ENCODE results near the gene GRM1.

The GRM1 gene

GRCh38 chr6:146028851-146029572 is at the start of gene GRM1:
TSS of gene GRM1 (plus strand) at chr6:146029062. CDS start at chr6:146029518, 456 bp downstream.
- Histone ChIP-seq H3K27me3 (ENCODE audit: insufficient read depth, low read length) (peaks cover 12% of the 10 kb centered on the region), H3K9me3 (ENCODE audit: low read length) (no peaks in the 10 kb centered on the region), H3K4me3 (ENCODE audit: low read length) (peak within 1 kb of the TSS; percentile 34), H3K36me3 (ENCODE audit: insufficient read depth, low read length) (no peaks in the 10 kb centered on the region), H3K4me1 (ENCODE audit: insufficient read depth, low read length) (peaks cover 12% of the 10 kb centered on the region), H2AFZ (ENCODE audit: low read depth, low read length) (peak within 1 kb of the TSS; percentile 73)

GRCh38 chr6:146009338-146009737 is 19.5 kb upstream of the GRM1 start:
- no peaks in the 10 kb centered on the region for H3K4me1 ChIP-seq (ENCODE audit: insufficient read depth, low read length)
- H3K36me3 ChIP-seq (ENCODE audit: insufficient read depth, low read length): no peaks in the 10 kb centered on the region
- no peaks in the 10 kb centered on the region for H3K9me3 ChIP-seq (ENCODE audit: low read length)
- H3K4me3 ChIP-seq (ENCODE audit: low read length): no peak overlapping the region
- no peak overlapping the region for H2AFZ ChIP-seq (ENCODE audit: low read depth, low read length)
- H3K27me3 ChIP-seq (ENCODE audit: insufficient read depth, low read length): no peaks in the 10 kb centered on the region

GRCh38 chr6:146014233-146014632 is 14.6 kb upstream of the GRM1 start:
- H3K27me3 ChIP-seq (ENCODE audit: insufficient read depth, low read length): no peaks in the 10 kb centered on the region
- H2AFZ ChIP-seq (ENCODE audit: low read depth, low read length): no peak overlapping the region
- H3K4me1 ChIP-seq (ENCODE audit: insufficient read depth, low read length): no peaks in the 10 kb centered on the region
- no peak overlapping the region for H3K4me3 ChIP-seq (ENCODE audit: low read length)
- H3K9me3 ChIP-seq (ENCODE audit: low read length): no peaks in the 10 kb centered on the region
- no peaks in the 10 kb centered on the region for H3K36me3 ChIP-seq (ENCODE audit: insufficient read depth, low read length)

- Histone ChIP-seq H3K27me3 (ENCODE audit: insufficient read depth, low read length) (no peaks in the 10 kb centered on the region), H2AFZ (ENCODE audit: low read depth, low read length) (no peak overlapping the region), H3K9me3 (ENCODE audit: low read length) (no peaks in the 10 kb centered on the region), H3K4me1 (ENCODE audit: insufficient read depth, low read length) (no peaks in the 10 kb centered on the region), H3K4me3 (ENCODE audit: low read length) (no peak overlapping the region), H3K36me3 (ENCODE audit: insufficient read depth, low read length) (no peaks in the 10 kb centered on the region)
Measured at GRCh38 chr6:146017672-146018071, 11.2 kb upstream of the GRM1 start.

GRCh38 chr6:146026873-146027272 is 2.0 kb upstream of the GRM1 start:
- no peak overlapping the region for H2AFZ ChIP-seq (ENCODE audit: low read depth, low read length)
- peaks cover 12% of the 10 kb centered on the region for H3K4me1 ChIP-seq (ENCODE audit: insufficient read depth, low read length)
- no peaks in the 10 kb centered on the region for H3K36me3 ChIP-seq (ENCODE audit: insufficient read depth, low read length)
- H3K27me3 ChIP-seq (ENCODE audit: insufficient read depth, low read length): peaks cover 12% of the 10 kb centered on the region
- H3K9me3 ChIP-seq (ENCODE audit: low read length): no peaks in the 10 kb centered on the region
- no peak overlapping the region for H3K4me3 ChIP-seq (ENCODE audit: low read length)

- Histone ChIP-seq H2AFZ (ENCODE audit: low read depth, low read length) (peak overlapping the region; percentile 73), H3K4me1 (ENCODE audit: insufficient read depth, low read length) (peaks cover 12% of the 10 kb centered on the region), H3K9me3 (ENCODE audit: low read length) (no peaks in the 10 kb centered on the region), H3K4me3 (ENCODE audit: low read length) (peak overlapping the region; percentile 34), H3K27me3 (ENCODE audit: insufficient read depth, low read length) (peaks cover 12% of the 10 kb centered on the region), H3K36me3 (ENCODE audit: insufficient read depth, low read length) (no peaks in the 10 kb centered on the region)
Measured at GRCh38 chr6:146027586-146028251, 1.1 kb upstream of the GRM1 start.

- H2AFZ ChIP-seq (ENCODE audit: low read depth, low read length): peak overlapping the region; percentile 73
- H3K4me3 ChIP-seq (ENCODE audit: low read length): peak overlapping the region; percentile 34
- peaks cover 12% of the 10 kb centered on the region for H3K27me3 ChIP-seq (ENCODE audit: insufficient read depth, low read length)
- no peaks in the 10 kb centered on the region for H3K36me3 ChIP-seq (ENCODE audit: insufficient read depth, low read length)
- H3K4me1 ChIP-seq (ENCODE audit: insufficient read depth, low read length): peaks cover 12% of the 10 kb centered on the region
- no peaks in the 10 kb centered on the region for H3K9me3 ChIP-seq (ENCODE audit: low read length)
Measured at GRCh38 chr6:146028252-146028795, 538 bp upstream of the GRM1 start.

GRCh38 chr6:146029573-146030184 is 817 bp downstream of the GRM1 start:
- no peaks in the 10 kb centered on the region for H3K36me3 ChIP-seq (ENCODE audit: insufficient read depth, low read length)
- no peaks in the 10 kb centered on the region for H3K9me3 ChIP-seq (ENCODE audit: low read length)
- peaks cover 12% of the 10 kb centered on the region for H3K4me1 ChIP-seq (ENCODE audit: insufficient read depth, low read length)
- no peak overlapping the region for H2AFZ ChIP-seq (ENCODE audit: low read depth, low read length)
- no peak overlapping the region for H3K4me3 ChIP-seq (ENCODE audit: low read length)
- H3K27me3 ChIP-seq (ENCODE audit: insufficient read depth, low read length): peaks cover 14% of the 10 kb centered on the region

- Histone ChIP-seq H3K36me3 (ENCODE audit: insufficient read depth, low read length) (no peaks in the 10 kb centered on the region), H3K27me3 (ENCODE audit: insufficient read depth, low read length) (peaks cover 14% of the 10 kb centered on the region), H3K9me3 (ENCODE audit: low read length) (no peaks in the 10 kb centered on the region), H2AFZ (ENCODE audit: low read depth, low read length) (no peak overlapping the region), H3K4me3 (ENCODE audit: low read length) (no peak overlapping the region), H3K4me1 (ENCODE audit: insufficient read depth, low read length) (peaks cover 12% of the 10 kb centered on the region)
Measured at GRCh38 chr6:146032387-146032786, 3.5 kb downstream of the GRM1 start.

- peaks cover 2% of the 10 kb centered on the region for H3K9me3 ChIP-seq (ENCODE audit: low read length)
- no peaks in the 10 kb centered on the region for H3K27me3 ChIP-seq (ENCODE audit: insufficient read depth, low read length)
- no peaks in the 10 kb centered on the region for H3K36me3 ChIP-seq (ENCODE audit: insufficient read depth, low read length)
- no peak overlapping the region for H2AFZ ChIP-seq (ENCODE audit: low read depth, low read length)
- H3K4me1 ChIP-seq (ENCODE audit: insufficient read depth, low read length): no peaks in the 10 kb centered on the region
- H3K4me3 ChIP-seq (ENCODE audit: low read length): no peak overlapping the region
Measured at GRCh38 chr6:146040360-146040759, 11.5 kb downstream of the GRM1 start.

- Histone ChIP-seq H3K4me1 (ENCODE audit: insufficient read depth, low read length) (no peaks in the 10 kb centered on the region), H3K36me3 (ENCODE audit: insufficient read depth, low read length) (no peaks in the 10 kb centered on the region), H2AFZ (ENCODE audit: low read depth, low read length) (no peak overlapping the region), H3K27me3 (ENCODE audit: insufficient read depth, low read length) (no peaks in the 10 kb centered on the region), H3K4me3 (ENCODE audit: low read length) (no peak overlapping the region), H3K9me3 (ENCODE audit: low read length) (peaks cover 2% of the 10 kb centered on the region)
Measured at GRCh38 chr6:146041282-146041681, 12.4 kb downstream of the GRM1 start.

GRCh38 chr6:146047371-146047770 is 18.5 kb downstream of the GRM1 start:
- no peak overlapping the region for H3K4me3 ChIP-seq (ENCODE audit: low read length)
- H3K4me1 ChIP-seq (ENCODE audit: insufficient read depth, low read length): no peaks in the 10 kb centered on the region
- H2AFZ ChIP-seq (ENCODE audit: low read depth, low read length): no peak overlapping the region
- no peaks in the 10 kb centered on the region for H3K27me3 ChIP-seq (ENCODE audit: insufficient read depth, low read length)
- H3K36me3 ChIP-seq (ENCODE audit: insufficient read depth, low read length): no peaks in the 10 kb centered on the region
- no peaks in the 10 kb centered on the region for H3K9me3 ChIP-seq (ENCODE audit: low read length)

- H3K9me3 ChIP-seq (ENCODE audit: low read length): no peaks in the 10 kb centered on the region
- no peak overlapping the region for H2AFZ ChIP-seq (ENCODE audit: low read depth, low read length)
- H3K4me3 ChIP-seq (ENCODE audit: low read length): no peak overlapping the region
Measured at GRCh38 chr6:146050168-146050567, 21.3 kb downstream of the GRM1 start.

More at GRCh38 chr6:146050168-146050567, 21.3 kb downstream of the GRM1 start:
- H3K4me1 ChIP-seq (ENCODE audit: insufficient read depth, low read length): no peaks in the 10 kb centered on the region
- H3K36me3 ChIP-seq (ENCODE audit: insufficient read depth, low read length): no peaks in the 10 kb centered on the region
- H3K27me3 ChIP-seq (ENCODE audit: insufficient read depth, low read length): no peaks in the 10 kb centered on the region

All from neuron (in vitro differentiated cells).